CD1c-positive myeloid dendritic cell (primary cell): ENCODE measurements around the gene OR4L1.
"Not testable (repeated sequence)": the region's sequence is repeated elsewhere in the genome, so short reads cannot be mapped to it uniquely, and the experiment has no call there.

Source experiments
- DNase-seq: peaks from one replicate; pipeline ENCODE4 v3.0.0-alpha.2; 2016; ENCODE audit errors: extremely low spot score

OR4L1 gene

GRCh38 chr14:20059745-20060144, at the start of gene OR4L1:
TSS of gene OR4L1 (plus strand) at chr14:20060045. CDS start at chr14:20060045, 0 bp downstream.
- DNase-seq, result no peak

- no peak for DNase-seq
Observed at GRCh38 chr14:20019257-20019865, 40.5 kb upstream of the OR4L1 start, which contains the start of gene OR4K14. TSS of gene OR4K14 (minus strand) at chr14:20019307. CDS start at chr14:20015193, 4,114 bp downstream.

DNA sequence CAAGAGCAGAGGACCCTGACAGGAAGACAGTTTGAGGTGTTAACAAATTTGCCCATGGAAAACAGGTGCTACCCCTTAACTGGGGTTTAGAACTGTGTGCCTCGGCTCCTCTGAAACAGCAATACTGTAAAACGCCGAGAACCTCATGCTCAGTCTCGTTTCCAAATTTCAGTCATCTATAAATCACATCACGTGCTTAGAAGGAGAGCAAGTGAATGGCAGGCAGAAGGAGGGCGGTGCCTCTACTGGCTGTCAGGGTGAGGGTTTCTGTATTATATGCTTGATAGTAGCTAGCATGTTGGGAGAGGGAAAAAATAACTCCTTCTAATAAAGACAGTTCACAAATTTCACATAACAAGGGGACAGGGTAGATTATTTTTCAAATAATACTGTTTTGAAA, 28.8 kb upstream of the OR4L1 start:
- no peak for DNase-seq

DNA sequence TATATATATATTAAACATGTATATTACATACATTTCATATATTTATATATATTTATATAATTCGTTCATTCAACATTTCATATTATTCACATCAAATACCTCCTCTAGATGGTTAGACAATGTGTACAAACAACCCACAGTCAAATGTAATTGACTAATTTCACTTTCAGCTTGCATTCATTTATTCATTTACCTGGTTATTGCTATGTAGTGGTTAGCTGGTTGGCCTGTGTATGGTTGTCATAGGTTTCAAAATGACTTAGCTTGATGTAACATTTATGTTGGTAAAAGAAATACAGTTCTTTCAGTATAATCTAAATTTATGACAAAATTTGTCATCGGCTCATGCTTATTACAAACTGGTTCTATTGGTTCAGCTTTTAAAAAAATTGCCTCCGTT, 24.4 kb upstream of the OR4L1 start:
- no peak for DNase-seq

DNA sequence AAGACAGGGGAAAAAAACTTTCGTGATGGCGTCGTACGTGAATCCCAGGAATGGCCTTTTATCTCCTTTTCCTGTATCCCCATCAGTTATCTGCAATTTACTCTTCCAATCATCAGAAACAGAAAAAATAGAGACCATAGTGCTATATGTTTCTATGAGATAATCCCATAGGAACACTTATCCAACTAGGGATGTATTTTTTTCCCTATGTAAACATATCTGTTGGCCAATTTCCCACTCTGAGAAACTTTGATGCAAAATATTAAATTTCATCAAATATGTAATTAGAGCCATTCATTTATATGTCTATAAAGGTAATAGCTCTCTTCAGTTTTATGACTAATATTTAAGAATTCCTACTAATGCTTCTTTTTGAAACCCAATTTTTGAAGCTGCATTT, 23.9 kb upstream of the OR4L1 start, which contains the start of gene OR4K13:
Gene OR4K13, minus strand, starts transcription at position 101 of the 400 bp plus-strand sequence. CDS start 1,280 bp downstream, outside the sequence.
- DNase-seq, result no peak

GRCh38 chr14:20044243-20044642, 15.6 kb upstream of the OR4L1 start:
- no peak for DNase-seq

DNA sequence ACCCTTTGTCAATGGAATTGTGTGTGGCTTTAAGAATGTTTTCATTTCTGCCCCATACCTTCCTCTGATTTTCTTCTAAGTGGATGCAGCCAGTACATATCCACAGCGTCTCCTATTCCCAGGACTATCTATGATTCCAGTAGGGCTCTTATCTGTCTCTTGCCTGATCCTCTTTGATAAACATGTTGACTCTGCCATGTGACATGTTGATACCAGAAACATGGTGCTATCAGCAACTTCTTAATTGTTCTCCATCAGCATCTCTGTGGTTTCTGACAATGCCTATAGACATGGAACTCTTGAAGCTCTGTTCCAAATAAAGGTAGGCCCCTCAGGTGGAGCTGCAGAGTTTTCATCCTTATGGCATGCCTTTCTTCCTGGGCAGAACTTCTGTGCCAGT, 11.6 kb upstream of the OR4L1 start:
- DNase-seq, result no peak

- DNase-seq, result no peak
Observed at GRCh38 chr14:20092050-20092449, 32.2 kb downstream of the OR4L1 start.

- DNase-seq, result no peak
Observed at GRCh38 chr14:20093442-20093841, 33.6 kb downstream of the OR4L1 start.

DNA sequence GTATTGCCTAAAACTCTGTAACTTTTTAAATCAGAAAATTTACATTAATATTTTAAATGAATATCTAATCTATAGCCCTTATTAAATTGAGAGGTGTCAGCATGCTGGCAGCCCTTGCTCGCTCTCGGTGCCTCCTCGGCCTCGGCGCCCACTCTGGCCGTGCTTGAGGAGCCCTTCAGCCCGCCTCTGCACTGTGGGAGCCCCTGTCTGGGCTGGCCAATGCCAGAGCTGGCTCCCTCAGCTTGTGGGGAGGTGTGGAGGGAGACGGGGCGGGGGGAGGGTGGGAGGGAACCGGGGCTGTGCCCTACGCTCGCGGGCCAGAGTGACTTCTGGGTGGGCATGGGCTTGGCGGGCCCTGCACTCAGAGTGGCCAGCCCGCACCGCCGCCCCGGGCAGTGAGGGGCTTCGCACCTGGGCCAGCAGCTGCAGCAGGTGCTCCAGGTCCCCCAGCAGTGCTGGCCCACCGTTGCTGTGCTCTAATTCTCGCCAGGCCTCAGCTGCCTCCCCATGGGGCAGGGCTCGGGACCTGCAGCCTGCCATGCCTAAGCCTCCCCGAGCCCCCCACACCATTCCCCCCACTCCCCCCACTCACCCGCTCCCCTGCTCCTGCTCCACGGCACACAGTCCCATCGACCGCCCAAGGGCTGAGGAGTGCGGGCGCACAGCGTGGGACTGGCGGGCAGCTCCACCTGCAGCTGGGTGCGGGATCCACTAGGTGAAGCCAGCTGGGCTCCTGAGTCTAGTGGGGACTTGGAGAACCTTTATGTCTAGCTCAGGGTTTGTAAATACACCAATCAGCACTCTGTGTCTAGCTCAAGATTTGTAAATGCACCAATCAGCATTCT, 39.3 kb downstream of the OR4L1 start:
- not testable (repeated sequence) for DNase-seq

DNA sequence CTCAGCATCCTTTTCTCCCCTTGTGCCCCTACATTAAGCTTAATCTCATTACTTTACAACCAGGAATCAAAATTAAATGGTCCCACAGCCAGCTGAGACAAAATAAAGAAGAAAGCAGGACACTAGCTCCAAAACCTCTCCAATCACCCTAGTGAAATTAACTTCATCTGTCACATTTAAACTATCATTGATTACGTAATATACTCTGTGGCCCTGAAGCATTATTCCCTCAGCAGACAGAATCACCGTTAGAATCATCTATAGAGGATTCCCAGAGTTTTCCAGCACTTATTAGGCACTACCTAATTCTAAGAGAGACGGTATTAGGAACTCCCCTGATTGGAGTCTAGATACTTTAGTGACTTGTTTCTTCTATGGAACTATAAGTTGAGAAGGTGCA, 50.6 kb downstream of the OR4L1 start, which contains the start of gene OR4K17:
Gene OR4K17, plus strand, starts transcription at position 302 of the 400 bp plus-strand sequence. CDS start 6,761 bp downstream, outside the sequence.
- DNase-seq, result no peak
